Neural progenitor cell (in vitro differentiated cells): ENCODE data around the gene RPS6KA3. TPM values are rescaled to one million over a fixed set of nuclear protein-coding genes. Genes with fewer than 3 reads are reported as not detected.

Experiments used
- DNase-seq: peaks from one replicate; pipeline ENCODE4 v3.0.0-alpha.2; 2016; ENCODE audit warnings: low spot score
- H2AFZ ChIP-seq: fragments of 200-600 bp; sonication (generic); replicated peaks from 2 replicates; pipeline ENCODE4 v1.6.1; 2016; ENCODE audit warnings: antibody characterized with exemption
- H3F3A ChIP-seq: fragments of 200-600 bp; sonication (generic); 2 replicates; pipeline ENCODE4 v1.6.1; 2016; ENCODE audit warnings: antibody characterized with exemption, low read depth
- H3K27ac ChIP-seq: fragments of 200-600 bp; sonication (generic); 2 replicates; pipeline ENCODE4 v1.5.1; 2016; ENCODE audit warnings: mild to moderate bottlenecking
- H3K27me3 ChIP-seq: fragments of 200-600 bp; sonication (generic); 2 replicates; pipeline ENCODE4 v1.6.1; 2016; ENCODE audit warnings: mild to moderate bottlenecking, moderate library complexity
- H3K36me3 ChIP-seq: fragments of 200-600 bp; sonication (generic); 2 replicates; pipeline ENCODE4 v1.5.1; 2016
- H3K4me1 ChIP-seq: fragments of 200-600 bp; sonication (generic); 2 replicates; pipeline ENCODE4 v1.6.1; 2016; ENCODE audit warnings: mixed run types
- H3K4me2 ChIP-seq: fragments of 200-600 bp; sonication (generic); 2 replicates; pipeline ENCODE4 v1.6.1; 2016
- H3K4me3 ChIP-seq: fragments of 200-600 bp; sonication (generic); 2 replicates; pipeline ENCODE4 v1.5.1; 2016
- H3K79me2 ChIP-seq: fragments of 200-600 bp; sonication (generic); 2 replicates; pipeline ENCODE4 v1.6.1; 2016; ENCODE audit warnings: low read depth
- H3K9ac ChIP-seq: fragments of 200-600 bp; sonication (generic); 2 replicates; pipeline ENCODE4 v1.6.1; 2016
- H3K9me3 ChIP-seq: fragments of 200-600 bp; sonication (generic); 2 replicates; pipeline ENCODE4 v1.5.1; 2016; ENCODE audit warnings: low read depth
- H4K20me1 ChIP-seq: fragments of 200-600 bp; sonication (generic); 2 replicates; pipeline ENCODE4 v1.6.1; 2016; ENCODE audit warnings: low read depth
- H3K27ac Mint-ChIP-seq: 3 replicates; pipeline ENCODE4 v1.8.0; 2021; ENCODE audit warnings: mixed read lengths
- H3K27me3 Mint-ChIP-seq: 2 replicates; pipeline ENCODE4 v1.8.0; 2022; ENCODE audit warnings: low read depth, mild to moderate bottlenecking, inconsistent platforms, moderate library complexity, mixed read lengths; ENCODE audit not compliant: insufficient read depth
- H3K36me3 Mint-ChIP-seq: 3 replicates; pipeline ENCODE4 v1.8.0; 2021; ENCODE audit warnings: mixed read lengths
- H3K4me1 Mint-ChIP-seq: 3 replicates; pipeline ENCODE4 v1.8.0; 2021; ENCODE audit warnings: mixed read lengths
- H3K4me3 Mint-ChIP-seq: 3 replicates; pipeline ENCODE4 v1.8.0; 2021; ENCODE audit warnings: mild to moderate bottlenecking, moderate library complexity, mixed read lengths
- H3K9me3 Mint-ChIP-seq: 3 replicates; pipeline ENCODE4 v1.8.0; 2020; ENCODE audit warnings: mixed read lengths
- EZH2 ChIP-seq: fragments of 200-600 bp; sonication (generic); IDR thresholded peaks from 2 replicates; pipeline ENCODE4 v1.6.1; 2017; ENCODE audit warnings: antibody characterized with exemption, mild to moderate bottlenecking, moderate library complexity
- EZH2phosphoT487 ChIP-seq: fragments of 200-600 bp; sonication (generic); IDR thresholded peaks from 2 replicates; pipeline ENCODE4 v1.6.1; 2017; ENCODE audit warnings: antibody characterized with exemption
- total RNA-seq: library from RNA; depleted of rRNA; stranded (reverse); fragments of >200 nt; gene quantifications from 2 replicates; pipeline ENCODE4 v1.2.3, GENCODE V29; 2015; ENCODE audit warnings: low replicate concordance
- TF ChIP-seq, protein P1 (sequence below): fragments of 200-600 bp; sonication (generic); IDR thresholded peaks from 2 replicates; pipeline ENCODE4 v1.5.1; 2017; ENCODE audit warnings: antibody characterized with exemption, mild to moderate bottlenecking

Gene RPS6KA3
- total RNA-seq, 1 donor from 2014 or later: 32.2 TPM

DNA sequence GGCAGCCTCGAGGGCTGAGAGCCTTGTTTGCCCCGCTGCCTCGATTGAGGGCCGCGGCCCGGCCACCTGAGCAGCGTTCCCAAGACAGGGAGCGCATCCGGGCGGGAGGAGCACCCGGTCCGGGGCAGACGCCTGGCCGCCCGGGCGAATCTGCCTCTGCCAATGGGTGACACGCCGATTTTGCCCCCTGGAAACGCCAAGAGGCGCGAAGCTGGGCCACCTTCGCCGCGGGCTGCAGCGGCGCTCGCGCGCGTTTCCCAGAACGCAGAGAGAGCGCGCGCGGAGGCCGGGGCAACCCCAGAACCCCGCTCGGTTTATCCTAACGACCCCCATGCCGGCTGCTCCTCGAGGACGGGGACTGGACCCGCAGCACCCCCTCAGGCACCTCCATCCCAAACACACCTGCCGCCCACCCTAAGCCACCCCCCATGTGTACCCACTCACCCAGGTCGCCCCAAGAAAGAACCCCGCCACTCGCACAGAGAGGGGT, 150.6 kb downstream of the RPS6KA3 start:
- no peaks in the 10 kb centered on the region for H3F3A ChIP-seq
- DNase-seq: peak; percentile 38
- no peaks in the 10 kb centered on the region for H3K4me1 ChIP-seq
- H3K27ac Mint-ChIP-seq: no peak overlapping the region
- H3K9me3 Mint-ChIP-seq: peaks cover 4% of the 10 kb centered on the region
- no peak overlapping the region for H3K9ac ChIP-seq
- H3K4me3 ChIP-seq: peak overlapping the region; percentile 42
- no peaks in the 10 kb centered on the region for H3K36me3 Mint-ChIP-seq
- H3K27me3 ChIP-seq: peaks cover 46% of the 10 kb centered on the region
- H2AFZ ChIP-seq: peak overlapping the region; percentile 55
- no peaks in the 10 kb centered on the region for H3K79me2 ChIP-seq
- peaks cover 8% of the 10 kb centered on the region for H3K4me1 Mint-ChIP-seq
- peaks cover 2% of the 10 kb centered on the region for H3K27me3 Mint-ChIP-seq
- no peaks in the 10 kb centered on the region for H3K36me3 ChIP-seq
- TF ChIP-seq EZH2: no peak
- H3K27ac ChIP-seq: no peak overlapping the region
- H3K9me3 ChIP-seq: peaks cover 6% of the 10 kb centered on the region
- H3K4me2 ChIP-seq: peak overlapping the region; percentile 73
- no peaks in the 10 kb centered on the region for H4K20me1 ChIP-seq
- peak overlapping the region; percentile 79 for H3K4me3 Mint-ChIP-seq

DNA sequence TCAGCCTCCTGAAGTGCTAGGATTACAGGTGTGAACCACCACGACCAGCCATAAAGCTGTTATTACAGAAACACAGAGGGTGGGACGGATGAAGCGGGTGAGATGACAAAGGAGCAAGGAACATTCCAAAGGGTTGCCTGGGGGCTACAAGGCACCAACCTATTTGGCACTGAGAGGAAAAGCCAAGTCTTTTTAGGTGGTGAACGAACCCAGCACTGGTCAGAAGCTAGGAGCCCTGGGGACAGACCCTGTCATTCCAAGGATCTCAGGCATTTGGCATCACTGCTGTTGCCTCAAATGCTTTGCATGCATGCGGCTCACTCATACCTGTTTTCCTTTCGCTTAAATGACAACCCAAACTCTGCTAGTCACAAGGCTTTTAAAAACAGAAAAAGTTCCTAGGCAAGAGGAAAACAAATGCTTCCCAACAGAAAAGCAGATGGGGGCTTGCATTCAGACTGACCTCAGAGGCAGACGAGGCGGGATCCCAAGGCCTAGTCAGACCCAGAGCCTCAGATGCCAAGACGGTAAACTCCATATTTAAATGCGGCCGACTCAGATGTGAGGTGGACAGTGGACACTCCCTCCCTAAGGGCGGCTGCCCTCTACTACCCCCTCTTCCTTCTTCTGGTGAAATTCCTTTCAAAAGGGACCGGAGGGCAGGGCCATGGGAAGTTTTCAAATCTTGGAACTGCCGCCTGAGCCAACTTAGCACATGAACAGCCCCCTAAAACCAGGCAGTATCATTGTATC, 154.5 kb downstream of the RPS6KA3 start:
- no peaks in the 10 kb centered on the region for H3K79me2 ChIP-seq
- no peaks in the 10 kb centered on the region for H3F3A ChIP-seq
- H3K4me1 Mint-ChIP-seq: peaks cover 8% of the 10 kb centered on the region
- H3K36me3 ChIP-seq: no peaks in the 10 kb centered on the region
- no peaks in the 10 kb centered on the region for H3K9me3 ChIP-seq
- TF ChIP-seq, protein P1, sequence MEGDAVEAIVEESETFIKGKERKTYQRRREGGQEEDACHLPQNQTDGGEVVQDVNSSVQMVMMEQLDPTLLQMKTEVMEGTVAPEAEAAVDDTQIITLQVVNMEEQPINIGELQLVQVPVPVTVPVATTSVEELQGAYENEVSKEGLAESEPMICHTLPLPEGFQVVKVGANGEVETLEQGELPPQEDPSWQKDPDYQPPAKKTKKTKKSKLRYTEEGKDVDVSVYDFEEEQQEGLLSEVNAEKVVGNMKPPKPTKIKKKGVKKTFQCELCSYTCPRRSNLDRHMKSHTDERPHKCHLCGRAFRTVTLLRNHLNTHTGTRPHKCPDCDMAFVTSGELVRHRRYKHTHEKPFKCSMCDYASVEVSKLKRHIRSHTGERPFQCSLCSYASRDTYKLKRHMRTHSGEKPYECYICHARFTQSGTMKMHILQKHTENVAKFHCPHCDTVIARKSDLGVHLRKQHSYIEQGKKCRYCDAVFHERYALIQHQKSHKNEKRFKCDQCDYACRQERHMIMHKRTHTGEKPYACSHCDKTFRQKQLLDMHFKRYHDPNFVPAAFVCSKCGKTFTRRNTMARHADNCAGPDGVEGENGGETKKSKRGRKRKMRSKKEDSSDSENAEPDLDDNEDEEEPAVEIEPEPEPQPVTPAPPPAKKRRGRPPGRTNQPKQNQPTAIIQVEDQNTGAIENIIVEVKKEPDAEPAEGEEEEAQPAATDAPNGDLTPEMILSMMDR: no peak
- TF ChIP-seq EZH2phosphoT487 (no peak), EZH2 (no peak)
- H3K4me1 ChIP-seq: no peaks in the 10 kb centered on the region
- H3K27ac ChIP-seq: no peak overlapping the region
- no peak overlapping the region for H2AFZ ChIP-seq
- H3K4me2 ChIP-seq: no peak overlapping the region
- no peak overlapping the region for H3K9ac ChIP-seq
- no peak for DNase-seq
- no peak overlapping the region for H3K27ac Mint-ChIP-seq
- H3K4me3 ChIP-seq: no peak overlapping the region
- peaks cover 27% of the 10 kb centered on the region for H3K27me3 ChIP-seq
- no peaks in the 10 kb centered on the region for H3K36me3 Mint-ChIP-seq
- no peak overlapping the region for H3K4me3 Mint-ChIP-seq
- H3K9me3 Mint-ChIP-seq: peaks cover 4% of the 10 kb centered on the region
- H3K27me3 Mint-ChIP-seq: no peaks in the 10 kb centered on the region
- no peaks in the 10 kb centered on the region for H4K20me1 ChIP-seq

DNA sequence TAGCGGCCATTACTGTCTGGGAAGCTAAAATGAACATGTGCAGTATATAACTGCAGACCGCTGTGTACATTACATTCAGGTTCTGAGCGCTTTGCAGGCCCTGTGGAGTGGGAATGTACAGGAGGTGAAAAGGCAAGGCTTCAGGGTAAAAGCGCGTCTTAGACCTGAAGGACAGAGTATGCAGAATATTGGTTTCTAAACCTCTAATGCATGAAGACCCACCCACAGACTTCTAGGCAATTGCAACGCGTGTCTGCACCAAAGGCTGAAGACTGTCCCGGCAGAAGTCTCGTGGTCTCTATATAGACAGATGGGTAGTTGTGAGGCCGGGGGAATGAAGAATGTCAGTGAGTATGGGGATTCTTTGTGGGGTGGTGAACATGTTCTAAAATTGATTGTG, 155.4 kb downstream of the RPS6KA3 start:
- H3F3A ChIP-seq: no peaks in the 10 kb centered on the region
- H3K9ac ChIP-seq: no peak overlapping the region
- H3K27ac ChIP-seq: no peak overlapping the region
- peaks cover 18% of the 10 kb centered on the region for H3K27me3 ChIP-seq
- H3K4me3 ChIP-seq: no peak overlapping the region
- no peak overlapping the region for H2AFZ ChIP-seq
- no peaks in the 10 kb centered on the region for H3K4me1 ChIP-seq
- H3K36me3 ChIP-seq: no peaks in the 10 kb centered on the region
- H3K4me3 Mint-ChIP-seq: no peak overlapping the region
- no peaks in the 10 kb centered on the region for H3K79me2 ChIP-seq
- no peak for TF ChIP-seq EZH2
- TF ChIP-seq EZH2phosphoT487: no peak
- TF ChIP-seq, protein P1: no peak
- no peaks in the 10 kb centered on the region for H4K20me1 ChIP-seq
- H3K36me3 Mint-ChIP-seq: no peaks in the 10 kb centered on the region
- peaks cover 8% of the 10 kb centered on the region for H3K4me1 Mint-ChIP-seq
- H3K9me3 Mint-ChIP-seq: peaks cover 4% of the 10 kb centered on the region
- H3K27ac Mint-ChIP-seq: no peak overlapping the region
- no peaks in the 10 kb centered on the region for H3K9me3 ChIP-seq
- H3K4me2 ChIP-seq: no peak overlapping the region
- no peaks in the 10 kb centered on the region for H3K27me3 Mint-ChIP-seq
- no peak for DNase-seq

DNA sequence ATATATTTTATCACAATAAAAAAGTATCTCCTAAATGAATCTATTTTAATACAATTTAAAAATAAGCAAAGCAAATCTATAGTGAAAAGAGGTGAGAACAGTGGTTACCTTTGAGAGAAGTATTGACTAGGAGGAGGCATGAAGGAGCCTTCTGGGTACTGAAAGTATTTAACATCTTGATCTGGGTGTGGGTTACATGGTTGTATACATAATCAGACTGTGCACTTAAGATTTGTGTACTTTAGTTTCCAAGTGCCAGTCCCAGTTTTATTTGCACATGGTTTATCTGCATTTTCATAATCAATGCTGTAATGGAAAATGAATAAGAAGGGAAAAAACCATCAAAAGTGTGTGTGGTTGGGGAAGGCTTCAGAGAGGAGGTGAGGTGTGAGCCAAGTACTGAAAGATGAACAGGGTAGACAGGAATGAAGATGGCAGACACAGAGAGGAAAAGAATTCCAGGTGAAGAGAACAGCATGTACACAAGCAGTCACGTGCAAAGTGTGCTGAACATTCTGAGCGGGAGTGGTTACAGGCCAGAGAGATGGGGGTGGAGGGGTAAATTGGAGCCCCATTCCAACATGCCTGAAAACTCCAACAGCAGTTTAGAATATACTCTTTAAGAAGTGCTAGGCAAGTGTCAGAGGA, 164.7 kb downstream of the RPS6KA3 start:
- no peaks in the 10 kb centered on the region for H3K79me2 ChIP-seq
- H4K20me1 ChIP-seq: no peaks in the 10 kb centered on the region
- H3K9ac ChIP-seq: no peak overlapping the region
- H2AFZ ChIP-seq: no peak overlapping the region
- H3K4me1 ChIP-seq: no peaks in the 10 kb centered on the region
- H3K27ac Mint-ChIP-seq: no peak overlapping the region
- H3K4me3 ChIP-seq: no peak overlapping the region
- no peak overlapping the region for H3K27ac ChIP-seq
- H3F3A ChIP-seq: no peaks in the 10 kb centered on the region
- H3K36me3 Mint-ChIP-seq: no peaks in the 10 kb centered on the region
- no peaks in the 10 kb centered on the region for H3K36me3 ChIP-seq
- peaks cover 6% of the 10 kb centered on the region for H3K27me3 Mint-ChIP-seq
- TF ChIP-seq EZH2 (no peak), EZH2phosphoT487 (no peak)
- TF ChIP-seq, protein P1: no peak
- DNase-seq: no peak
- no peaks in the 10 kb centered on the region for H3K4me1 Mint-ChIP-seq
- no peak overlapping the region for H3K4me2 ChIP-seq
- H3K9me3 ChIP-seq: no peaks in the 10 kb centered on the region
- no peak overlapping the region for H3K4me3 Mint-ChIP-seq
- H3K9me3 Mint-ChIP-seq: no peaks in the 10 kb centered on the region
- no peaks in the 10 kb centered on the region for H3K27me3 ChIP-seq
